ENCODE results near the gene MYD88. TPM values are rescaled to one million over a fixed set of nuclear protein-coding genes. Genes with fewer than 3 reads are reported as not detected.

The MYD88 gene
- 9.8 and 19.5 TPM in 2 replicates for total RNA-seq

DNA sequence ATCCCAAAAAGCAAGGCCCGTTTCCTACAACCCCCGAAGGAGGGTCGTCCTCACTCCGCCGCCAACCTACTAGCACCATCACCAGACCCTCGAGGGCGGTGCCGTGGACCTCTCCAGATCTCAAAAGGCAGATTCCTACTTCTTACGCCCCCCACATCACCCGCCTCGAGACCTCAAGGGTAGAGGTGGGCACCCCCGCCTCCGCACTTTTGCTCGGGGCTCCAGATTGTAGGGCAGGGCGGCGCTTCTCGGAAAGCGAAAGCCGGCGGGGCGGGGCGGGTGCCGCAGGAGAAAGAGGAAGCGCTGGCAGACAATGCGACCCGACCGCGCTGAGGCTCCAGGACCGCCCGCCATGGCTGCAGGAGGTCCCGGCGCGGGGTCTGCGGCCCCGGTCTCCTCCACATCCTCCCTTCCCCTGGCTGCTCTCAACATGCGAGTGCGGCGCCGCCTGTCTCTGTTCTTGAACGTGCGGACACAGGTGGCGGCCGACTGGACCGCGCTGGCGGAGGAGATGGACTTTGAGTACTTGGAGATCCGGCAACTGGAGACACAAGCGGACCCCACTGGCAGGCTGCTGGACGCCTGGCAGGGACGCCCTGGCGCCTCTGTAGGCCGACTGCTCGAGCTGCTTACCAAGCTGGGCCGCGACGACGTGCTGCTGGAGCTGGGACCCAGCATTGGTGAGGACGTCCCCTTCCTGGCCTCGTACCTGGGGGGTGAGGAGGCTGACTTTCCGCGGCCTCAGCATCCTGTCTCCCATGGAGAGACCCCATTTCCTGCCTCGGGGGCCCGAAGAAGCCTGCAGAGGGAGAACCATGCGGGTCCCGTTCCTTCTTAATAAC, at the start of gene MYD88:
TSS of gene MYD88 (plus strand) at position 313 of the 842 bp plus-strand sequence. CDS start at position 353, 40 bp downstream.

DNA sequence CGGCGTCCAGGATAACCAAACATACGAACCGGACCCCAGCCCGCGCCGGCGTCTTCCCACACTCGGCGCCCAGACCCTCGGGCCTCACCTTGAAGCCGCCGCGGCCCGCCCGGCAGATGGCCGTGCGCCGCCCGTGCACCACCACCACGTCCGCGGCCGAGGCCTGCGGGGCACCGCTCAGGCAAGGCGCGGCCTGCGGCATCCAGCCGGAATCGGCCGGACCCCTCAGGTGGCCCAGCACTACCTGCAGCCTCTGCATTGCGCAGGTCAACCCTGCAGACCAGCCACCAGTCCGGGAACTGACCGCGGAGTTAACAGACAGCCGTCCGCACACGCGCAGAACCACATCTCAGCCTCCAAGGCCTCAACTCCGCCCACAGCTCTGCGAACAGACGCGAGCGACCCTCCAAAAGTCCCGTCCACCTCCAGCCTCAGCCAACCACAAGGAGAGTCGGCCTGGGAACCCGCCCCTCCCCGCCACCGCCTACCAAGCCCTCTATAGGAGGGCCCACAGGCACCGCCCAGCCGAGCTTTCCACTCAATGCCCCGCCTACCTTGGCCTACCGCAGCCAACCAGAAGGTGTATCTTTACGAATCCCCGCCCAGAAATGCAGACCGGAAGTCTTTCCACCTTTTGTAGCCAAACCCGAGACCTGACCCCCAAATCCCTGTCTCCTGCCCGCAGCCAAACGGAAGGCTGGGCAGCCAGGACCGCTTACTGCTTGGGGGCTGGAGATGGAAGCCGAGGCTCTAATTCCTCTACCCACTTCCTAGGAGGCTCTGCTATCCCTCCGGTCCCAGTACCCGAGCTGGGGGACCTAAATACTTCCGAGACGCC, 1.5 kb upstream of the MYD88 start, which contains the start of gene ACAA1:
TSS of gene ACAA1 (minus strand) at position 351 of the 838 bp plus-strand sequence. CDS start at position 259, 92 bp downstream.

DNA sequence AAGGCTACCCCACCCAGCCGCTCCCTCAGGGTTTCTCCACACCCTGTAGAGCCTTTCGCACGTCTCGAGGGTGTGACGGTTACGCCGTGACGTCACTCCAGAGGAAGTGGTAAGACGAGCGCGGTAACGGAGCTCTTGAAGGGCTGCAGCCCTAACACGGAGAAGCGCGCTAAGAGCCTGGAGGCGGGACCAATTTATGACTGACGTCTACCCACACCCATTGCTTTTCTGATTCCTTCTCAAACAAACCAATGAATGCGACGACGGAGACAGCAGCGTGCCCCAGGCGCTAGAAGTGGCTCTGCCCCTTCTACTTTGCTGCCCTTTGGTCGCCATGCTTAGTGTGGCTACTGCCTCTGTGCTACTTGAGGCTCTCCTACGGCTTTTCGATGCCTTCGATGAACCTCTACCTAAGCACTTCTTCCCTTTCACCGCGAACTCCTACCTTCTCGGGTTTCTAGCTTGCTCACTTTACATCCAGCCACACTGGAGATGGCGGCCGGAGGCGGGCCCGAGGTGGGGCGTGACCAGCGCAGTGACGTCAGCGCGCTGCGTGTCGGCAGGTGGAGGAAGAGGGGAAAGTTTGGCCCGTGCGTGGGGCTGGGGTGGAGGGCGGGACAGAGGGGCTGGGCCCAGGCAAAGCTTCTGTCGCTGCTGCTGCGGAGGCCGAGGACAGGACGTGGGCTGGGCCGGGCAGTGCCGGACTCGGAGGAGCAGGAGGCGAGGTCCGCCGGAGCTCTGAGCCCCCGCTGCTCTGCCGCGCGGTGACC, 26.7 kb downstream of the MYD88 start, which contains the start of gene OXSR1:
TSS of gene OXSR1 (plus strand) at position 586 of the 770 bp plus-strand sequence. CDS start 340 bp downstream, outside the sequence.

Small RNA genes lying within 50 kb of the gene (small RNA-seq; reads per million reads assigned to genes)
- gene RF00019 (ENCODE audit: low replicate concordance): not detected

Other genes starting within 250 kb of the MYD88 start
- gene VILL, start 147.9 kb upstream of the MYD88 start, total RNA-seq: 5.4 and 9.0 TPM in 2 replicates
- gene PLCD1, start 109.0 kb upstream of the MYD88 start, total RNA-seq: 16.0 and 23.4 TPM in 2 replicates
- under 0.01 TPM in 1 of 2 replicates, not detected in the other for gene DLEC1, start 99.5 kb upstream of the MYD88 start, total RNA-seq
- 19.0 and 20.6 TPM in 2 replicates for gene ACAA1, start 1.5 kb upstream of the MYD88 start, total RNA-seq
- 33.0 and 62.9 TPM in 2 replicates for gene OXSR1, start 26.9 kb downstream of the MYD88 start, total RNA-seq
- 0.43 and 0.44 TPM in 2 replicates for gene SLC22A13, start 127.2 kb downstream of the MYD88 start, total RNA-seq
- under 0.01 and 0.14 TPM in 2 replicates for gene SLC22A14, start 143.6 kb downstream of the MYD88 start, total RNA-seq
- 4.3 and 5.5 TPM in 2 replicates for gene XYLB, start 208.1 kb downstream of the MYD88 start, total RNA-seq